Activated T-cell treated with anti-CD3 and anti-CD28 coated beads for 1 hour (primary cell): Measurements from ENCODE around the gene ASCL2.
A peak's percentile ranks its signal among the peaks of the same experiment; 100 is the strongest.

Experiments
- DNase-seq: peaks from one replicate; pipeline ENCODE4 v3.0.0-alpha.2; 2020; ENCODE audit warnings: low read depth

The ASCL2 gene

GRCh38 chr11:2308713-2309112 is 38.3 kb upstream of the ASCL2 start:
- DNase-seq, result no peak

- no peak for DNase-seq
These were observed 37.3 kb upstream of the ASCL2 start for GRCh38 chr11:2307501-2308331.

- no peak for DNase-seq
These were observed 36.6 kb upstream of the ASCL2 start for GRCh38 chr11:2306877-2307500.

- DNase-seq, result no peak
These were observed 36.0 kb upstream of the ASCL2 start for GRCh38 chr11:2306452-2306823.

GRCh38 chr11:2305788-2306451 is 35.5 kb upstream of the ASCL2 start:
- no peak for DNase-seq

GRCh38 chr11:2305140-2305778 is 34.9 kb upstream of the ASCL2 start:
- DNase-seq, result peak; percentile 83

GRCh38 chr11:2304506-2305139 is 34.2 kb upstream of the ASCL2 start:
- no peak for DNase-seq

- DNase-seq, result no peak
These were observed 33.5 kb upstream of the ASCL2 start for GRCh38 chr11:2303627-2304505.

- DNase-seq, result no peak
These were observed 32.7 kb upstream of the ASCL2 start for GRCh38 chr11:2302896-2303626.

- DNase-seq, result no peak
These were observed 32.0 kb upstream of the ASCL2 start for GRCh38 chr11:2302306-2302895.

- DNase-seq, result no peak
These were observed 31.4 kb upstream of the ASCL2 start, which contains the start of the genes C11orf21 and TSPAN32 for GRCh38 chr11:2301631-2302305. Gene C11orf21, minus strand, starts transcription at chr11:2301918. Its CDS starts 110 bp downstream, at chr11:2301808. Gene TSPAN32, plus strand, starts transcription at chr11:2302013. Its CDS starts 137 bp downstream, at chr11:2302150.

- DNase-seq, result no peak
These were observed 30.7 kb upstream of the ASCL2 start for GRCh38 chr11:2300936-2301630.

GRCh38 chr11:2300290-2300935 is 30.0 kb upstream of the ASCL2 start:
- no peak for DNase-seq

- DNase-seq, result no peak
These were observed 29.4 kb upstream of the ASCL2 start for GRCh38 chr11:2299773-2300172.

GRCh38 chr11:2298795-2299761 is 28.7 kb upstream of the ASCL2 start:
- DNase-seq, result no peak

- no peak for DNase-seq
These were observed 27.9 kb upstream of the ASCL2 start for GRCh38 chr11:2298131-2298794.
